ENCODE measurements around the gene SLC6A17. TPM values are rescaled to one million over a fixed set of nuclear protein-coding genes. Genes with fewer than 3 reads are reported as not detected.

Gene SLC6A17
- total RNA-seq, 2 donors from 2014 or later = 0.19 TPM; not detected in 1

GRCh38 chr1:110151175-110151669 lies 928 bp downstream of the SLC6A17 start:
- intact Hi-C loops (cut with DNase I) = no loop called here
- no peak for TF ChIP-seq CTCF (IDR thresholded peaks at IDR 0.05)
- H3K4me3 ChIP-seq = no peak overlapping the region
- peaks cover 25% of the 10 kb centered on the region for H3K27me3 ChIP-seq
- no peaks in the 10 kb centered on the region for H3K4me1 ChIP-seq
- no peaks in the 10 kb centered on the region for H3K36me3 ChIP-seq
- no peak overlapping the region for H3K9ac ChIP-seq (ENCODE audit: low read depth in 2 of 2, low read length in 2 of 2)
- no peaks in the 10 kb centered on the region for H3K9me3 ChIP-seq
- DNase-seq = no peak
- no peak overlapping the region for H3K27ac ChIP-seq

- Histone ChIP-seq H3K9me3 (no peaks in the 10 kb centered on the region), H3K4me1 (no peaks in the 10 kb centered on the region), H3K9ac (ENCODE audit: low read depth in 2 of 2, low read length in 2 of 2) (no peak overlapping the region), H3K27me3 (peaks cover 25% of the 10 kb centered on the region), H3K27ac (no peak overlapping the region), H3K4me3 (no peak overlapping the region), H3K36me3 (no peaks in the 10 kb centered on the region)
- intact Hi-C loops (cut with DNase I) = no loop called here
- no peak for DNase-seq
- no peak for TF ChIP-seq CTCF (IDR thresholded peaks at IDR 0.05)
Measured at GRCh38 chr1:110152133-110152785, 2.0 kb downstream of the SLC6A17 start.

- Histone ChIP-seq H3K4me1 (no peaks in the 10 kb centered on the region), H3K27ac (no peak overlapping the region), H3K36me3 (no peaks in the 10 kb centered on the region), H3K4me3 (no peak overlapping the region), H3K27me3 (peaks cover 25% of the 10 kb centered on the region), H3K9me3 (no peaks in the 10 kb centered on the region), H3K9ac (ENCODE audit: low read depth in 2 of 2, low read length in 2 of 2) (no peak overlapping the region)
- intact Hi-C loops (cut with DNase I) = no loop called here
- no peak for DNase-seq
- no peak for TF ChIP-seq CTCF (IDR thresholded peaks at IDR 0.05)
Measured at GRCh38 chr1:110153407-110153950, 3.2 kb downstream of the SLC6A17 start.

GRCh38 chr1:110155878-110156522 lies 5.7 kb downstream of the SLC6A17 start:
- peak; percentile 42 for DNase-seq
- H3K27me3 ChIP-seq = peaks cover 6% of the 10 kb centered on the region
- no peaks in the 10 kb centered on the region for H3K36me3 ChIP-seq
- no peak overlapping the region for H3K9ac ChIP-seq (ENCODE audit: low read depth in 2 of 2, low read length in 2 of 2)
- intact Hi-C loops (cut with DNase I) = no loop called here
- H3K4me1 ChIP-seq = no peaks in the 10 kb centered on the region
- no peaks in the 10 kb centered on the region for H3K9me3 ChIP-seq
- TF ChIP-seq CTCF (IDR thresholded peaks at IDR 0.05) = no peak
- H3K27ac ChIP-seq = no peak overlapping the region
- H3K4me3 ChIP-seq = no peak overlapping the region

GRCh38 chr1:110158261-110158660 lies 8.0 kb downstream of the SLC6A17 start:
- H3K27me3 ChIP-seq = no peaks in the 10 kb centered on the region
- intact Hi-C loops (cut with DNase I) = no loop called here
- no peak for TF ChIP-seq CTCF (IDR thresholded peaks at IDR 0.05)

More at GRCh38 chr1:110158261-110158660, 8.0 kb downstream of the SLC6A17 start:
- Histone ChIP-seq H3K9me3 (no peaks in the 10 kb centered on the region), H3K36me3 (no peaks in the 10 kb centered on the region), H3K27ac (no peak overlapping the region), H3K9ac (ENCODE audit: low read depth in 2 of 2, low read length in 2 of 2) (no peak overlapping the region), H3K4me3 (no peak overlapping the region), H3K4me1 (no peaks in the 10 kb centered on the region)
- no peak for DNase-seq

All from colonic mucosa (tissue), 4 donors.